PC-3 (cell line): Measurements from ENCODE around the gene COMMD6.

Source experiments
- CTCF ChIP-seq: fragments of 300-600 bp; sonication (generic); conservative IDR thresholded peaks from 2 replicates; pipeline ENCODE4 v1.5.1; 2017; ENCODE audit warnings: antibody characterized with exemption, low read depth, mild to moderate bottlenecking, low read length
- EZH2 ChIP-seq: fragments of 300-600 bp; sonication (generic); IDR thresholded peaks from one replicate; pipeline ENCODE4 v1.6.1; 2017; ENCODE audit warnings: antibody characterized with exemption, mild to moderate bottlenecking, low read length; ENCODE audit not compliant: unreplicated experiment

- no peak for TF ChIP-seq CTCF
- TF ChIP-seq EZH2 = no peak
Measured at GRCh38 chr13:75491376-75491775, 46.3 kb downstream of the COMMD6 start.
